Type B pancreatic cell (in vitro differentiated cells): ENCODE measurements around the gene YARS1. TPM values are rescaled to one million over a fixed set of nuclear protein-coding genes. Genes with fewer than 3 reads are reported as not detected.
A peak's percentile ranks its signal among the peaks of the same experiment; 100 is the strongest.

Source experiments
- DNase-seq: peaks from one replicate; pipeline ENCODE4 v3.0.0; 2021; ENCODE audit warnings: mixed read lengths; ENCODE audit not compliant: unreplicated experiment; ENCODE audit errors: extremely low spot score
- H3K27ac Mint-ChIP-seq: 2 replicates; pipeline ENCODE4 v1.8.0; 2021; ENCODE audit warnings: mild to moderate bottlenecking, mixed read lengths
- H3K27me3 Mint-ChIP-seq: 2 replicates; pipeline ENCODE4 v1.8.0; 2021; ENCODE audit warnings: mixed read lengths
- H3K36me3 Mint-ChIP-seq: 2 replicates; pipeline ENCODE4 v1.8.0; 2021; ENCODE audit warnings: mixed read lengths
- H3K4me1 Mint-ChIP-seq: one replicate; pipeline ENCODE4 v1.8.0; 2021; ENCODE audit warnings: mixed read lengths; ENCODE audit not compliant: unreplicated experiment
- H3K4me3 Mint-ChIP-seq: 2 replicates; pipeline ENCODE4 v1.8.0; 2021; ENCODE audit warnings: mild to moderate bottlenecking, mixed read lengths
- H3K9me3 Mint-ChIP-seq: 2 replicates; pipeline ENCODE4 v1.8.0; 2021; ENCODE audit warnings: mixed read lengths
- total RNA-seq: library from RNA; stranded (reverse); gene quantifications from 2 replicates; pipeline ENCODE4 v1.2.1, GENCODE V29; 2021; ENCODE audit warnings: low replicate concordance
- TF ChIP-seq, protein P1 (sequence below): fragments of 200-600 bp; sonication (generic); conservative IDR thresholded peaks from 2 replicates; pipeline ENCODE4 v1.5.0; 2021; ENCODE audit warnings: antibody characterized with exemption, mild to moderate bottlenecking

Gene YARS1
- total RNA-seq, 1 donor from 2014 or later: 83.7 TPM

DNA sequence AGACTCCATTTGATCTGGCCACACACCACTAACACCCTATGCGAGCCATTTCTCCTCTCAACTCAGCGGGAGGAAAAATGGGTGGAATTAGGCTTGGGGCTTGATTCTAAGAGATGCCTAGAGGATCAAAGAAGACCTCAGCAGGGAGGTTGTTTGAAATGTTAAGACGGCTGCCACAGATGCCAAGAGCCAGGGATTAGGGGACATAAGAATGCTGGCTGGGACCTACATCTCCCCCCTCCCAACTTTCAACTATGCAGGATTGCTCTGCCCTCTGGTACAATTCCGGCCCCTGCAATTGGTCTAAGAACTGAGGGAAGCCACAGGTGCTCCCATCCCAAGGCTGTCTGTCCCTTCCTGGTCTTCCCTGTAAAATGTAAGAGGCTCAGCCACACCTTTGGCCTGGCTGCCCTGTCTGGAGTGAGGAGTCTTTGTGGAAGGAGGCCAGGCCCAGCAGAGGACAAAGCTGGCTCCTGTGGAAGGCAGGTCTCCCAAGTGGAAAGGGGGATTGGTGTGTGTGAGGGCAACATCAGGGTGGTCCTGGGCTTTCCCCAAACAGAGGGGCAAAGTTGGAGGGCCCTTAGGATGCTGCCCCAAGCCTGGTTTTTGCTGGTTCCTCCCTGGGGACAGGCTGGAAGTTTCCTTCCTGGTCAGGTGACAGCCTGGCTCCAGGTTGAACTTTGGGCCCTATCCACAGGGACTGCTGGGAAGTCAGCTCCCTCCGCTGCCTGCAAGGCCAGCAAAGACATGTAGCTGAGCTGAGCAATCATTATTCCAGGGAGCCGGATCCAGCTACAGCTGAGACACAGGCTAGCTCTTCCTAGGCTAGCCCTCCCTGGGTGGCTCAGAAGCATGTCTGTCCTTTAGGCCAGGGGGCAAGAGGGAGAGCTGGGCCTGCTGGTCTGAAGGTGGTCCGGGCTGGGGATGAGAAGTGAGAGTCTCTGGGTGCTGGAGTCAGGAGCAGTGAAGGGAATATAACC, 80.1 kb downstream of the YARS1 start:
- peak overlapping the region; percentile 52 for H3K27ac Mint-ChIP-seq

DNA sequence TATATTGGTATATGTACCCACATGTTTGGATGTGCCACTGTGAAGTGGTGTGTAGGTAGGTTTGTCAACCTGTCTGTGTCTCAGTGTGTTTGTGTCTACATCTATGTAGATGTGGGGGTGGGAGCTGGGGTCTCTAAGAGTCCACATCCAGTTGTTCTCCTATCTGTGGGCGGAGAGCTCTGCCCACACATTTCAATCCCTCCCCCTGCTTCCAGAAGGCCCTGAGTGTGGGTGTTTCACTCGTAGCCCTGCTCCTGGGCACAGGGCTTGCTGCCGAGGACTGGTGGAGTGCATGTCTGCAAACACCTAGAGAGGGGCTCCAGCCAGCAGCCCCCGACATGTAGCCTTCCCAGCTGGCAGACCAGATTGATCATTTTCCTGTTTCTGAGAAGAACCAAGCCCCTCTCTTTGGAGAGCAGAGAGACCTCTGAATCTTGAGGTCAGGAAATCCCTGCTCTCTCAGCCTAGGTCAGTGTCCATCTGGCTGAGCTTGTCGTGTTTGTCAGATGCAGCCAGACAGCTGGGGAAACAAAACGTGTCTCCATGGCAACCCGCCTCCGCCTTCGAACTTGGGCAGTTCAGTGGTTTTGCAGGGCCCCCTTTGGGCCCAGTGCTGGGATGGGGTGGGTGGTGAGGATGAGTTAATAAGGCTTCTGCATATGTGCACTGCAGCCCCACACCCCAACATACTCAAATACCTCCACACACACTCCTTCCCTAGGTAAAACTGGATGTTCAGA, 83.4 kb downstream of the YARS1 start:
- Mint-ChIP-seq H3K9me3 (no peaks in the 10 kb centered on the region), H3K36me3 (no peaks in the 10 kb centered on the region), H3K4me1 (peaks cover 36% of the 10 kb centered on the region), H3K4me3 (no peak overlapping the region), H3K27me3 (no peaks in the 10 kb centered on the region), H3K27ac (no peak overlapping the region)
- TF ChIP-seq, protein P1, sequence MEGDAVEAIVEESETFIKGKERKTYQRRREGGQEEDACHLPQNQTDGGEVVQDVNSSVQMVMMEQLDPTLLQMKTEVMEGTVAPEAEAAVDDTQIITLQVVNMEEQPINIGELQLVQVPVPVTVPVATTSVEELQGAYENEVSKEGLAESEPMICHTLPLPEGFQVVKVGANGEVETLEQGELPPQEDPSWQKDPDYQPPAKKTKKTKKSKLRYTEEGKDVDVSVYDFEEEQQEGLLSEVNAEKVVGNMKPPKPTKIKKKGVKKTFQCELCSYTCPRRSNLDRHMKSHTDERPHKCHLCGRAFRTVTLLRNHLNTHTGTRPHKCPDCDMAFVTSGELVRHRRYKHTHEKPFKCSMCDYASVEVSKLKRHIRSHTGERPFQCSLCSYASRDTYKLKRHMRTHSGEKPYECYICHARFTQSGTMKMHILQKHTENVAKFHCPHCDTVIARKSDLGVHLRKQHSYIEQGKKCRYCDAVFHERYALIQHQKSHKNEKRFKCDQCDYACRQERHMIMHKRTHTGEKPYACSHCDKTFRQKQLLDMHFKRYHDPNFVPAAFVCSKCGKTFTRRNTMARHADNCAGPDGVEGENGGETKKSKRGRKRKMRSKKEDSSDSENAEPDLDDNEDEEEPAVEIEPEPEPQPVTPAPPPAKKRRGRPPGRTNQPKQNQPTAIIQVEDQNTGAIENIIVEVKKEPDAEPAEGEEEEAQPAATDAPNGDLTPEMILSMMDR: no peak
- no peak for DNase-seq

More for the DNA sequence above, 80.1 kb downstream of the YARS1 start:
- Mint-ChIP-seq H3K9me3 (no peaks in the 10 kb centered on the region), H3K4me3 (no peak overlapping the region), H3K4me1 (peaks cover 22% of the 10 kb centered on the region), H3K27me3 (no peaks in the 10 kb centered on the region), H3K36me3 (no peaks in the 10 kb centered on the region)
- TF ChIP-seq, protein P1: no peak
- DNase-seq: no peak

DNA sequence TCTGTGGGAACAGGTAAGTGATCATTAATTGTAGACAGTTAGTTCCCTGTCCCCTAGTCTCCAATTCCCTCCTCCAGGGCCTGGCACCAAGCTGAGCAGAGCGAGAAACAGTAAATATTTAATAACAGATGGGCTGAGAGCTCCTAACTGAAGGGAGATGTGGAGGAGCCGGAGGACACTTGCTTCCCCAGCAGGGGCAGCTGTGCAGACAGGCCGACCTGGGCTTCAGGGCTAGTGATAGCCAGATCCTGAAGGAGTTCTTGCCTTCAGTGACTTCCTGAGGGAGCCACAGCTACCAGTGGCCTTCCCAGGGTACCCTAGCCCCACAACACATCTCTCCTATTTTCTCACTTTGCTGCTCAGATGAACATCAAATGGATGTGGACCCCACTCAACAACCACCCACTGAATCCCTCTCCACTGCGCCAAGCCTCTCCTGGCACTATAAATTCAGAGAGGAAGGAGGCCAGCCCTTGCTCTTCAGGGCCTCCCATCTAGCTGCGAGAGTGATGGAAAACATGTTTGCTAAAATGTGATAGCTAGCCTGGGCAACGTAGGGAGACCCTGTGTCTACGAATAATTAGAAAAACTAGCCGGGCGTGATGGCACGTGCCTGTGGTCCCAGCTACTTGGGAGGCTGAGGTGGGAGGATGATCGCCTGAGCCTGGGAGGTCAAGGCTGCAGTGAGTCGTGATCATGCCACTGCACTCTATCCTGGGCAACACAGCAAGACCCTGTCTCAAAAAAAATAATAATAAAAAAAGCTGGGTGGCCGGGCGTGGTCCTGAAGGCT, 87.7 kb downstream of the YARS1 start:
- Mint-ChIP-seq H3K36me3 (no peaks in the 10 kb centered on the region), H3K9me3 (no peaks in the 10 kb centered on the region), H3K27me3 (no peaks in the 10 kb centered on the region), H3K27ac (no peak overlapping the region), H3K4me1 (peaks cover 42% of the 10 kb centered on the region), H3K4me3 (no peak overlapping the region)
- TF ChIP-seq, protein P1: no peak
- DNase-seq: no peak

DNA sequence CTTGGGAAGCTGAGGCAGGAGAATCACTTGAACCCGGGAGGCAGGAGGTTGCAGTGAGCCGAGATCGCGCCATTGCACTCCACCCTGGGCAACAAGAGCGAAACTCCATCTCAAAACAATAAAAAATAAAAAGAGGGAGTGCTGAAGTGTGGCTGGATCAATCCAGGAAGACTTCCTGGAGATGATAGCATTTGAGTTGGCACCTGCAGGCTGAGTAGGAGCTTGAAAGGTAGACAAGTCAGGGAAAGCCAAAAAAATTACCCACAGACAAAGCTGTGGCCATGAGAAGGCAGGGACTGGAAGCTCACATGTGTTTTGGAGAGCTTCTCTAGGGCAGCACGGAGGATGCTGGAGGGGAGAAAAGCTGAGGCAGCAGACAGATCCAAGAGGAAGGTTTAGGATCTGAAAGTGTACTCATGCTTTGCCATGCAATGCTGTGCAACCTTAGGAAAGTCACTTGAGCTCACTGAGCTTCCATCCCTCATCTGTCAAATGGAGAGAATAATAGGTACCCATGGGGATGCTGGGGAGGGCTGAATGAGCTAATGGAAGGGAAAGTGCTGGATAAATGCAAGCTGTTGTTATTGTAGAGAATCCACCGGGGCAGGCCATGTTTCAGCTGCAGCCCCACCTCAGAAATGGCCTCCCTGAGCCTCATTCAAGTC, 88.6 kb downstream of the YARS1 start:
- Mint-ChIP-seq H3K4me1 (peaks cover 35% of the 10 kb centered on the region), H3K36me3 (no peaks in the 10 kb centered on the region), H3K4me3 (no peak overlapping the region), H3K27me3 (no peaks in the 10 kb centered on the region), H3K27ac (no peak overlapping the region), H3K9me3 (no peaks in the 10 kb centered on the region)
- DNase-seq: no peak
- TF ChIP-seq, protein P1: no peak

DNA sequence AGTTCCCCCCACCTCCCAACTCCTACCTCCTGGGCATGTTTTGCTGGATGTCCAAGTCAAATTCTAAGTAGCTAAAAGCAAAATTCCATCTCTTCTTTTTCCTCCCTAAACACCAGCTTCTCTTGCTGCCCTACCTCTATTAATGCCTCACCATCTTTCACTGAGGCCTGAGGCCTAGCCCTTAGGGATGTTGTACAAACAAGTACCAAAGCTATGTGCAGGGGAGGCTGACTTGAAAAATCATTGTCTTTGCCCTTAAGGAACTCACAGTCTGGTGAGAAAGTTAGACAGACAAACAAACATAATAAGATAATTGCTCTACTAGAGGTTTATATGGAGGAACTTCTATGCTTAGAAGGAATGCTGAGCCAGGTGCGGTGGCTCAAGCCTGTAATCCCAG, 89.3 kb downstream of the YARS1 start:
- H3K4me1 Mint-ChIP-seq: peaks cover 32% of the 10 kb centered on the region
- no peaks in the 10 kb centered on the region for H3K27me3 Mint-ChIP-seq
- H3K36me3 Mint-ChIP-seq: no peaks in the 10 kb centered on the region
- no peak for DNase-seq
- no peak overlapping the region for H3K4me3 Mint-ChIP-seq
- no peaks in the 10 kb centered on the region for H3K9me3 Mint-ChIP-seq
- H3K27ac Mint-ChIP-seq: no peak overlapping the region
- TF ChIP-seq, protein P1: no peak
